HG03108 (cell line): ENCODE measurements around the gene BEAN1.

Experiments
- ATAC-seq: cut with Tn5 transposase; IDR thresholded peaks from one replicate; pipeline ENCODE4 v1.9.1; 2021; ENCODE audit warnings: moderate library complexity; ENCODE audit not compliant: unreplicated experiment

BEAN1 gene

DNA sequence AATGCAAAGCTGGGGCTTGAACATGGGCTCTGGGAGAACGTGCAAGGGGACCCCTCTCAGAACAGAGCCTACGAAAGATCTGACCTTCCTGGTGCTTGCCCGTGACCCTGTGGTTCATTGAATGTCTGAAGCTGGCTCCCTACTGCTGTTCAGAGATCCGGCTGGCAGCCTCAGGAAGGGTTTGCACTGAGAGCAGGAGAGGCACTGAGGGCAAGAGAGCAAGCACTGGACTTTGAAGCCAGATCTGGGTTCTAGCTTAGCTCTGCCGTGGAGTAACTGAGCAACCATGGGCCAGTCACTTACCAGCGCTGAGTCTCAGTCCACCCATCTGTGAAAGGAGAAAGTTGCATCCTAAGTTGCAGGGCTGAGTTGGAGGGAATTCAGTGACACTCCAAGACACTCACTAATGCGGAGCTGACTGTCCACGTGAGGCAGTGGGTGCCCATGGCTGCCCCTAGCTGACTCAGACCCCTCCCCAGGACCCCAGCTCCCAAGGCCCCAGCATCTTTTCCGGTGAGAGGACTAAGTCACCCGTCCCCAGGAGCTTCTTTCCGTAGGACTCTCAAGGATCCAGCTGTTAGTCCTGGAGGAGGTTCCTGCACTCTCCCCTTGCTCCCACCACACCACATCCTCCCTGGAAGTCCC is 41.3 kb downstream of the BEAN1 start:
- ATAC-seq: no peak

GRCh38 chr16:66469291-66469946 is 42.3 kb downstream of the BEAN1 start:
- ATAC-seq: no peak

GRCh38 chr16:66469947-66470546 is 43.0 kb downstream of the BEAN1 start:
- no peak for ATAC-seq

DNA sequence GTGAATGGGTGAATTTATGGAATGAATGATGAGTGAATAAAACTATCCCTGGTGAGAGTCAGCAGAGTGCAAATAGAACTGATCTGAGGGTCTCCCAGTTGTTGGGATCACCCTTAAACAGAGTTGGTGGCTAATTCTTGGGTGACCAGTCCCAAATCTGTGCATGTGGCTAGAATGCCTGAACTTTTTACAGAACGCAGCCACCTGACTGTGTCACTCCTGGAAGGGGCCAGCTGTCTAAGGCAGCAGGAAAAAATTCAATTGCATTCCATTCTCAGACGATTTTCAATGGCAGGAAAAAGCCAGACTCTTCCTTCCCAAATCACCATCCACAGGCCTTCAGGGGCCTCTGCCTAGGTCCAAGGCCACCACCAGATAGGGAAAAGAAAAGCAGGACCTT is 43.5 kb downstream of the BEAN1 start:
- ATAC-seq: no peak

- ATAC-seq: no peak
Measured at GRCh38 chr16:66471264-66471663, 44.2 kb downstream of the BEAN1 start.

DNA sequence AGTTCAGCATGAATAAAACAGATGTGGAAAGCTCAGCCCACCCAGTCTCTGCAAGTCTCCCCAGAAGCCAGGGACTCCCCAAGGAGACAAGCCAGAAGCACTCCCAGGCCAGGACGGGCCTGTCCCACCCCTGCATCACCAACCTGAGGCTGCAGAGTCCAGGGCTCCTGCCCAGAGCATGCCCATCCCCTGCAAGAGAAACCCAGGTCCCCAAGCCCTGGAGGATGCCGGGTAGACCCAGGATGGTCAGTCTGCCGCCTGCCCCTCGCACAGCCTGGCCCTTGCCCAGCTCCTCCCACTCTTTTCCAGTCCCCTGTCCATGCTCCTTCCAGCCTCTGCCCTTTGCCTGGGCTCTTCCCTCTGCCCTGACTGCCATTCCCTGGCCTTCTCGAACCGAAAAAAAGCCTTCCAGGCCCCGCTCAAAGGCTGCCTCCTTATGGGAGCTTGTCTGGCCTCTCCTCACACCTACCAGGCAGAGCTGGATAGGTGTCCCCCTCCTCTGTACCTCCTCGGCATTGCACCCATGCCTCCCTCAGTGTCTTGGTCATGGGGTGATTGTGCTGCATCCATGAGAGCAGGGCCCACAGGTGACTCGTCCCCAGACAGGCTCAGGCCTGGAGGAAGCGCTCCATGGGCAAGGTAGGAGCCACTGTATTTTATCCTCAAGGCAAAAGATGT is 44.8 kb downstream of the BEAN1 start:
- ATAC-seq: no peak

- no peak for ATAC-seq
Measured at GRCh38 chr16:66473051-66473571, 46.0 kb downstream of the BEAN1 start.

DNA sequence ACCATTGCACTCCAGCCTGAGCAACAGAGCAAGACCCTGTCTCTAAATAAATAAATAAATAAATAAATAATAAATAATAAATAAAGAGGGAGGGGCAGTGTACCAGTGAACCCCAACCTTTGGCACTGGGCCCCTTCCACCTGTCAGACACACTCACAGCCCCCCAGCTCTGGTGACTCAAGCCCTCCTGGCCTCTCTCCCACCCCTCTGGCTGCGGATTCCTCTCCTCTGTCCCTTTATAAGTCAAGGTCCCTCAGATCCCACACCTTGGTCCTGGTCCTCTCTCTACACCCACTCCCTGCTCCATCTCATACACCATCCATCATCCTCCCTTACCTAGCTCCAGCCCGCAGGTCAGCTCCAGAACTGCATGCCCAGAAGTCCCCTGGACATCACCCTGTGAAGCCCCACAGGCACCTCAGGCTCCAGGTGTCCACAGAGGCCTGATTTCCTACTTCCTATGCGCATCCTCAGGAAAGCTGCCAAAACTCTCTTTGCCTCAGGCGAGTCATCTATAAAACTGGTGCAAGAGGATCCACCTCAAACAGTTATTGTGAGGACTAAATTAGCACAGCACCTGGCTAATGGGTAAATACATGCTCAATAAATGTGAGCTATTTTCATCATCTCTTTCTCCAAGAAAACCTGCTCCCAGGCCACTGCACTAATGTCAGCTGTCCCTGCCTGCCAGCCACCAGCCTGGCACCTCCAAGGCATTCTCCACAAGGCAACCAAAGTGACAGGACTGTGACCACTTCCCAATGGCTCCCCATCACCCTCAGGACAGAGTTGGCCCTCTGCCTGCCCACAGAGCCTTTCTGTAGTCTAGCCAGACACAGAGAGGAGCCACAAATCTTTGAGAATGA is 46.8 kb downstream of the BEAN1 start:
- no peak for ATAC-seq

GRCh38 chr16:66474750-66475199 is 47.7 kb downstream of the BEAN1 start:
- ATAC-seq: peak; percentile 61

DNA sequence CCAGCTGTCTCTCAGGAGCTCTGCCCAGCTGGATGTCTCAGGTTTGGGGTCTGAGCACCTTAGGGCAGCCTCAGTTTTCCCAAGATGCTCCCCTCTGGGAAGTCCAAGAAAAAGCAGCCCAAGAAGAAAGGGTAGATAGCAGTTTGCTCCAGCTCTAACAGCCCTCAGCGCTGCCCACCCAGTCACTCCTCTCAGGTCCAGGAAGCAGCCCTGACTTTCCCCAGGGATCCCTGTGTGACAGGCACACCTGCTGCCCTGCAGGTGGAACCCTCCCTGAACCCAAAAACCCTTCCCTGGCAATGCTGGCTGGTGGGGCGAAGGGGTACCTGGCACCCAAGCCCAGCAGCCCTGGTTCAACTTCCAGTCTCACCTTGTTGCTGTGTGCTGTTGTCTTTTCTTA is 48.1 kb downstream of the BEAN1 start:
- ATAC-seq: no peak

DNA sequence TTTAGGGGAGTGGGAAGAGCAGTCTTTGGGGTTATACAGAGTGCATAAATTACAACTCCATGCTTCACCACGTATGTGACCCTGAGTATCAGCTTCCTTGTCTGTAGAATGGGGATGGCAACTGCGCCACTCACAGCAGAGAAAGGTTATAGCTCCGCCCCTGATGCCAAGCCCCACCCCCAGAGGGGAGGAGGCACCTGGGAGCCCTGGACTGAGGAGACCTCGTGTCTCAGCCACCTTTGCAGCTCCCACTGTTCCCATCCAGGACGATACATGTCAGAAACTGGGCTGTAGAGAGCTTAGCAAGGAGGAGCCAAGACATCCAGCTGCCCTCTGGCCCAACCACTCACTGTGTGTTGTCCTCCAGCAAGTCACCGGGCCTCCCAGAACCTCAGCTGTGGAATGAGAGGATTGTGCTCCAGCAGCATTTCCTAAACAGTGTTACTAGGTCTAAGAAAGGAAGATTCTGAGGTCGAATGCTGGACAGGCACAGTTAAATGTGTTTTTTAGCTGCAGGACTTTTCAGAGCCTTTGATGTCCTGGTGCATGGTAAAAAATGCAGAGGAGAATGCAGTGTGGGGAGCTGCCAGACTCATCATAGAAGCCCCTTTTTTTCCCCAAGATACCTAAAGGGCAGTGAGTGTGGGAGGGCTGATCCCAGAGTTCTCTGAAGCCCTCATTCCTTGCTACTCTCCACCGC is 49.4 kb downstream of the BEAN1 start:
- no peak for ATAC-seq

- ATAC-seq: no peak
Measured at GRCh38 chr16:66477028-66477515, 50.0 kb downstream of the BEAN1 start.

GRCh38 chr16:66478733-66479511 is 51.8 kb downstream of the BEAN1 start:
- ATAC-seq: peak; percentile 65

- no peak for ATAC-seq
Measured at GRCh38 chr16:66479661-66480264, 52.7 kb downstream of the BEAN1 start.

GRCh38 chr16:66480265-66481080 is 53.4 kb downstream of the BEAN1 start:
- no peak for ATAC-seq

GRCh38 chr16:66481081-66481942 is 54.2 kb downstream of the BEAN1 start:
- ATAC-seq: no peak

- no peak for ATAC-seq
Measured at GRCh38 chr16:66481943-66482390, 54.9 kb downstream of the BEAN1 start.
